HL-60 (cell line): ENCODE measurements around the gene TULP1.

ENCODE experiments used
- CTCF ChIP-seq: IDR thresholded peaks from one replicate; pipeline ENCODE4 v1.5.1; 2011; ENCODE audit warnings: low read length, control low read depth, inconsistent platforms; ENCODE audit not compliant: insufficient read depth
- POLR2AphosphoS5 ChIP-seq: IDR thresholded peaks from 2 replicates; pipeline ENCODE4 v1.6.1; 2012; ENCODE audit warnings: low read depth
- REST ChIP-seq: IDR thresholded peaks from 2 replicates; pipeline ENCODE4 v1.6.1; 2012; ENCODE audit warnings: low read depth; ENCODE audit not compliant: insufficient replicate concordance

GRCh38 chr6:35492974-35493284 lies 19.8 kb downstream of the TULP1 start:
- TF ChIP-seq CTCF: no peak
- TF ChIP-seq POLR2AphosphoS5: no peak
- TF ChIP-seq REST: no peak
